Keratinocyte (primary cell): ENCODE results near the gene KTN1. TPM values are rescaled to one million over a fixed set of nuclear protein-coding genes. Genes with fewer than 3 reads are reported as not detected.

ENCODE experiments used
- DNase-seq: peaks from one replicate; pipeline ENCODE4 v3.0.0-alpha.2; 2011; ENCODE audit warnings: low read depth, missing footprints, low spot score
- FAIRE-seq: peaks from 2 replicates; lab custom pipeline; 2011; peaks lifted over from hg19 to GRCh38; lab: Jason Lieb, UNC
- H2AFZ ChIP-seq: 2 replicates; pipeline ENCODE4 v1.6.0; 2012; ENCODE audit warnings: low read length, control low read depth, inconsistent platforms; ENCODE audit not compliant: control insufficient read depth
- H3K27ac ChIP-seq: 2 replicates; pipeline ENCODE4 v1.5.1; 2011; ENCODE audit warnings: low read length; ENCODE audit not compliant: control insufficient read depth, insufficient read depth
- H3K27me3 ChIP-seq: 3 replicates; pipeline ENCODE4 v1.6.0; 2011; ENCODE audit warnings: low read length; ENCODE audit not compliant: control insufficient read depth, insufficient read depth; ENCODE audit errors: extremely low read depth
- H3K36me3 ChIP-seq, 2 experiments: 2 replicates in 1 of 2; 3 replicates in 1 of 2; pipeline ENCODE4 v1.5.1; 2011; ENCODE audit warnings: low read length in 2 of 2, mild to moderate bottlenecking in 1 of 2; ENCODE audit not compliant: control insufficient read depth in 2 of 2, insufficient read depth in 2 of 2; ENCODE audit errors: extremely low read depth in 1 of 2
- H3K4me1 ChIP-seq: 3 replicates; pipeline ENCODE4 v1.5.1; 2011; ENCODE audit warnings: low read length; ENCODE audit not compliant: control insufficient read depth, insufficient read depth; ENCODE audit errors: extremely low read depth
- H3K4me2 ChIP-seq: 3 replicates; pipeline ENCODE4 v1.6.0; 2011; ENCODE audit warnings: low read depth, low read length; ENCODE audit not compliant: control insufficient read depth, insufficient read depth; ENCODE audit errors: extremely low read depth
- H3K4me3 ChIP-seq, 3 experiments: fragments of 200-600 bp in 1 of 3; sonication (generic) in 1 of 3; 2 replicates in 2 of 3; 3 replicates in 1 of 3; pipeline ENCODE4 v1.5.1; 2011 to 2016; ENCODE audit warnings: low read length in 3 of 3, mild to moderate bottlenecking in 3 of 3, control low read depth in 2 of 3, inconsistent platforms in 1 of 3, low read depth in 1 of 3, mixed read lengths in 1 of 3, mixed run types in 1 of 3, moderate library complexity in 1 of 3; ENCODE audit not compliant: control insufficient read depth in 2 of 3, insufficient read depth in 2 of 3; ENCODE audit errors: extremely low read depth in 1 of 3
- H3K79me2 ChIP-seq: 2 replicates; pipeline ENCODE4 v1.6.0; 2012; ENCODE audit warnings: low read length; ENCODE audit not compliant: control insufficient read depth, insufficient read depth
- H3K9ac ChIP-seq: 3 replicates; pipeline ENCODE4 v1.6.0; 2011; ENCODE audit warnings: low read length; ENCODE audit not compliant: control insufficient read depth, insufficient read depth; ENCODE audit errors: extremely low read depth
- H3K9me1 ChIP-seq: 3 replicates; pipeline ENCODE4 v1.6.0; 2011; ENCODE audit warnings: low read length; ENCODE audit not compliant: control insufficient read depth, insufficient read depth; ENCODE audit errors: extremely low read depth
- H3K9me3 ChIP-seq: 2 replicates; pipeline ENCODE4 v1.5.1; 2012; ENCODE audit warnings: low read depth, low read length; ENCODE audit not compliant: control insufficient read depth
- H4K20me1 ChIP-seq: 3 replicates; pipeline ENCODE4 v1.6.0; 2011; ENCODE audit warnings: low read length; ENCODE audit not compliant: control insufficient read depth, insufficient read depth; ENCODE audit errors: extremely low read depth
- CTCF ChIP-seq, 3 experiments: IDR thresholded peaks in 1 of 3; conservative IDR thresholded peaks in 1 of 3; optimal IDR thresholded peaks in 1 of 3; 2 replicates in 2 of 3; 3 replicates in 1 of 3; pipeline versions ENCODE3 to v1.5.1; 2011; ENCODE audit warnings: low read length in 3 of 3, mild to moderate bottlenecking in 3 of 3, moderate library complexity in 2 of 3, control low read depth in 1 of 3, inconsistent platforms in 1 of 3; ENCODE audit not compliant: insufficient read depth in 2 of 3; ENCODE audit errors: extremely low read depth in 1 of 3
- EZH2 ChIP-seq: IDR thresholded peaks from one replicate; pipeline ENCODE4 v1.6.1; 2012; ENCODE audit warnings: inconsistent platforms, mild to moderate bottlenecking, low read length, moderate library complexity
- dilution Hi-C: fragments of 300-500 bp; cut with MboI; formaldehyde crosslinking; loops from one replicate; pipeline ENCODE4 v1.7.0; 2020; ENCODE audit warnings: low sequenced_read_pairs; ENCODE audit not compliant: extremely low pct_ligation_motif_present
- polyA plus RNA-seq, 5 experiments: library from polyadenylated mRNA; depleted of rRNA in 3 of 5; stranded (reverse) in 3 of 5; stranded (forward) in 1 of 5; unstranded in 1 of 5; fragments of >200 nt; gene quantifications; 1 replicate in 1 of 5; 2 replicates in 3 of 5; 3 replicates in 1 of 5; pipeline versions ENCODE4 v1.2.1 to v1.2.3, GENCODE V29; 2011 to 2012; ENCODE audit warnings: missing spikeins in 2 of 5, low read depth in 1 of 5, low replicate concordance in 1 of 5

KTN1 gene
- polyA plus RNA-seq, 1 donor (not counting 4 experiments of a cell fraction or from before 2014, with no cell fraction given), result 121 TPM

- no peak overlapping the region for H3K4me3 ChIP-seq
- H3K9ac ChIP-seq, result no peak overlapping the region
- peaks cover 0 to 4% of the 10 kb centered on the region in 2 experiments for H3K36me3 ChIP-seq
- no peak overlapping the region for H3K4me2 ChIP-seq
- no peaks in the 10 kb centered on the region for H3K9me1 ChIP-seq
- no peaks in the 10 kb centered on the region for H3K9me3 ChIP-seq
- no peaks in the 10 kb centered on the region for H4K20me1 ChIP-seq
- H3K27ac ChIP-seq, result no peak overlapping the region
- no peak for FAIRE-seq
- H3K79me2 ChIP-seq, result no peaks in the 10 kb centered on the region
- peaks cover 19% of the 10 kb centered on the region for H3K4me1 ChIP-seq
- DNase-seq, result no peak
- no peak overlapping the region for H2AFZ ChIP-seq
- no peak for TF ChIP-seq EZH2
- H3K27me3 ChIP-seq, result no peaks in the 10 kb centered on the region
- dilution Hi-C loops, result no loop called here
Measured at GRCh38 chr14:55574988-55575387, 5.0 kb upstream of the KTN1 start.

GRCh38 chr14:55577229-55577628 is 2.8 kb upstream of the KTN1 start:
- Histone ChIP-seq H3K27me3 (no peaks in the 10 kb centered on the region), H3K36me3 (peaks cover 0 to 4% of the 10 kb centered on the region in 2 experiments), H3K27ac (no peak overlapping the region), H2AFZ (peak overlapping the region; percentile 14), H3K9me1 (no peaks in the 10 kb centered on the region), H3K79me2 (peaks cover 19% of the 10 kb centered on the region), H3K4me1 (peaks cover 21% of the 10 kb centered on the region), H3K9me3 (no peaks in the 10 kb centered on the region), H3K4me3 (peak overlapping the region in 1 of 3 experiments; percentile 36), H3K4me2 (peak overlapping the region; percentile 54), H4K20me1 (no peaks in the 10 kb centered on the region), H3K9ac (no peak overlapping the region)
- no peak for TF ChIP-seq CTCF (optimal IDR thresholded peaks at IDR 0.05 in 1 of 3, IDR thresholded peaks at IDR 0.05 in 1 of 3, conservative IDR thresholded peaks at IDR 0.05 in 1 of 3; ENCODE audit: extremely low read depth in 1 of 3, insufficient read depth in 2 of 3, low read length in 3 of 3)
- no peak for TF ChIP-seq EZH2
- FAIRE-seq (peak; percentile 20), DNase-seq (no peak)
- dilution Hi-C loops, result no loop called here

GRCh38 chr14:55578511-55578910 is 1.5 kb upstream of the KTN1 start:
- Histone ChIP-seq H4K20me1 (no peaks in the 10 kb centered on the region), H3K4me3 (peak overlapping the region in 2 of 3 experiments; percentile 80 to 83), H3K27me3 (no peaks in the 10 kb centered on the region), H3K79me2 (peaks cover 31% of the 10 kb centered on the region), H2AFZ (peak overlapping the region; percentile 78), H3K9me3 (no peaks in the 10 kb centered on the region), H3K4me1 (peaks cover 34% of the 10 kb centered on the region), H3K9me1 (no peaks in the 10 kb centered on the region), H3K9ac (peak overlapping the region; percentile 91), H3K4me2 (peak overlapping the region; percentile 93), H3K36me3 (peaks cover 0 to 4% of the 10 kb centered on the region in 2 experiments), H3K27ac (peak overlapping the region; percentile 87)
- FAIRE-seq (peak; percentile 17), DNase-seq (no peak)
- TF ChIP-seq CTCF (optimal IDR thresholded peaks at IDR 0.05 in 1 of 3, IDR thresholded peaks at IDR 0.05 in 1 of 3, conservative IDR thresholded peaks at IDR 0.05 in 1 of 3; ENCODE audit: extremely low read depth in 1 of 3, insufficient read depth in 2 of 3, low read length in 3 of 3), result no peak
- dilution Hi-C loops, result no loop called here
